Activated CD8-positive, alpha-beta T cell treated with anti-CD3 and anti-CD28 coated beads for 36 hours (primary cell): Measurements from ENCODE around the gene SLIT3. TPM values are rescaled to one million over a fixed set of nuclear protein-coding genes. Genes with fewer than 3 reads are reported as not detected.

ENCODE experiments used
- ATAC-seq: fragments of 200-7000 bp; cut with Tn5 transposase; one replicate; pipeline ENCODE4 v1.10.0; 2021; ENCODE audit warnings: mild to moderate bottlenecking, moderate library complexity
- CTCF ChIA-PET: fragments of 350-600 bp; sonication (Branson Sonifier 250); formaldehyde crosslinking; loops from one replicate; lab custom pipeline; 2021; ENCODE audit warnings: antibody characterized with exemption; lab: Charles Lee
- POLR2A ChIA-PET: fragments of 350-600 bp; sonication (Branson Sonifier 250); formaldehyde crosslinking; loops from one replicate; lab custom pipeline; 2021; ENCODE audit warnings: antibody characterized with exemption; lab: Charles Lee
- DNase-seq: peaks from one replicate; pipeline ENCODE4 v3.0.0-alpha.2; 2020
- H3K27ac Mint-ChIP-seq: one replicate; pipeline ENCODE4 v1.8.0; 2021; ENCODE audit warnings: mild to moderate bottlenecking, mixed read lengths
- H3K27me3 Mint-ChIP-seq: one replicate; pipeline ENCODE4 v1.8.0; 2021; ENCODE audit warnings: mixed read lengths
- H3K36me3 Mint-ChIP-seq: one replicate; pipeline ENCODE4 v1.8.0; 2021; ENCODE audit warnings: low read depth, mixed read lengths
- H3K4me1 Mint-ChIP-seq: one replicate; pipeline ENCODE4 v1.8.0; 2021; ENCODE audit warnings: low read depth, mixed read lengths
- H3K4me3 Mint-ChIP-seq: one replicate; pipeline ENCODE4 v1.8.0; 2021; ENCODE audit warnings: mild to moderate bottlenecking, moderate library complexity, mixed read lengths
- H3K9me3 Mint-ChIP-seq: one replicate; pipeline ENCODE4 v1.8.0; 2021; ENCODE audit warnings: mixed read lengths
- CTCF ChIP-seq: fragments of 200-600 bp; IDR thresholded peaks from one replicate; pipeline ENCODE4 v1.8.0; 2022; ENCODE audit warnings: antibody characterized with exemption, mild to moderate bottlenecking
- intact Hi-C: fragments of 100-400 bp; cut with micrococcal nuclease; formaldehyde crosslinking; loops from one replicate; pipeline ENCODE4 v1.10.0; 2022
- total RNA-seq, 2 experiments: library from RNA; stranded (reverse); gene quantifications; one replicate each; pipeline ENCODE4 v1.2.3, GENCODE V29; 2021

The SLIT3 gene
- total RNA-seq, 2 experiments from 2014 or later: 0.69 to 0.74 TPM

GRCh38 chr5:168765086-168765550 is 535.8 kb downstream of the SLIT3 start:
- no peak for TF ChIP-seq CTCF
- Mint-ChIP-seq H3K4me1 (no peaks in the 10 kb centered on the region), H3K27ac (no peak overlapping the region), H3K9me3 (no peaks in the 10 kb centered on the region), H3K36me3 (no peaks in the 10 kb centered on the region), H3K4me3 (no peak overlapping the region), H3K27me3 (peaks cover 2% of the 10 kb centered on the region)
- ChIA-PET POLR2A (interaction anchor here (0.7 kb wide), 1 partner anchor 9 kb away, joined by 3 read pairs; no protein-coding TSS in a partner anchor), CTCF (interaction anchor here (1.1 kb wide), 1 partner anchor 17 kb away, joined by 3 read pairs; no protein-coding TSS in a partner anchor)
- no peak for DNase-seq
- intact Hi-C loops: no loop called here
- ATAC-seq: no peak

GRCh38 chr5:168756453-168757391 is 544.2 kb downstream of the SLIT3 start:
- H3K4me1 Mint-ChIP-seq: no peaks in the 10 kb centered on the region
- H3K27ac Mint-ChIP-seq: no peak overlapping the region
- ChIA-PET CTCF (no interaction called here), POLR2A (no interaction called here)
- no peaks in the 10 kb centered on the region for H3K36me3 Mint-ChIP-seq
- ATAC-seq: no peak
- intact Hi-C loops: no loop called here
- no peak overlapping the region for H3K4me3 Mint-ChIP-seq
- DNase-seq: no peak
- H3K9me3 Mint-ChIP-seq: no peaks in the 10 kb centered on the region
- no peaks in the 10 kb centered on the region for H3K27me3 Mint-ChIP-seq
- no peak for TF ChIP-seq CTCF

- Mint-ChIP-seq H3K9me3 (no peaks in the 10 kb centered on the region), H3K4me3 (no peak overlapping the region), H3K27me3 (no peaks in the 10 kb centered on the region), H3K27ac (no peak overlapping the region), H3K36me3 (no peaks in the 10 kb centered on the region), H3K4me1 (no peaks in the 10 kb centered on the region)
- DNase-seq: no peak
- CTCF ChIA-PET: interaction anchor here (1.1 kb wide), 1 partner anchor 16 kb away, joined by 3 read pairs; no protein-coding TSS in a partner anchor
- ATAC-seq: no peak
- POLR2A ChIA-PET: no interaction called here
- intact Hi-C loops: no loop called here
- no peak for TF ChIP-seq CTCF
Measured at GRCh38 chr5:168755548-168756093, 545.3 kb downstream of the SLIT3 start.

GRCh38 chr5:168753691-168754254 is 547.2 kb downstream of the SLIT3 start:
- H3K9me3 Mint-ChIP-seq: no peaks in the 10 kb centered on the region
- H3K27ac Mint-ChIP-seq: no peak overlapping the region
- H3K36me3 Mint-ChIP-seq: no peaks in the 10 kb centered on the region
- no peak for TF ChIP-seq CTCF
- H3K27me3 Mint-ChIP-seq: peaks cover 2% of the 10 kb centered on the region
- ATAC-seq (no peak), DNase-seq (no peak)
- H3K4me1 Mint-ChIP-seq: no peaks in the 10 kb centered on the region
- CTCF ChIA-PET: no interaction called here
- intact Hi-C loops: no loop called here
- H3K4me3 Mint-ChIP-seq: no peak overlapping the region
- POLR2A ChIA-PET: no interaction called here
